NCI-H128 (cell line): ENCODE measurements around the gene TRDMT1.

ENCODE experiments used
- DNase-seq: peaks from one replicate; lab custom pipeline; 2025; ENCODE audit not compliant: unreplicated experiment; lab: John Stamatoyannopoulos, UW

Gene TRDMT1

GRCh38 chr10:17210361-17210760, 8.9 kb upstream of the TRDMT1 start:
- no peak for DNase-seq

- DNase-seq: no peak
Observed at GRCh38 chr10:17209881-17210280, 8.4 kb upstream of the TRDMT1 start.

- DNase-seq: no peak
Observed at GRCh38 chr10:17209302-17209701, 7.8 kb upstream of the TRDMT1 start.

GRCh38 chr10:17208476-17208875, 7.0 kb upstream of the TRDMT1 start:
- DNase-seq: no peak

- no peak for DNase-seq
Observed at GRCh38 chr10:17206210-17206709, 4.8 kb upstream of the TRDMT1 start.

- DNase-seq: no peak
Observed at GRCh38 chr10:17203416-17203815, 1.9 kb upstream of the TRDMT1 start.

- DNase-seq: no peak
Observed at GRCh38 chr10:17202999-17203398, 1.5 kb upstream of the TRDMT1 start.

GRCh38 chr10:17202506-17202905, 1.0 kb upstream of the TRDMT1 start:
- DNase-seq: no peak

- DNase-seq: no peak
Observed at GRCh38 chr10:17201794-17202116, 283 bp upstream of the TRDMT1 start.

GRCh38 chr10:17200001-17200911, 1.2 kb downstream of the TRDMT1 start:
- no peak for DNase-seq

- no peak for DNase-seq
Observed at GRCh38 chr10:17199351-17199804, 2.1 kb downstream of the TRDMT1 start.

GRCh38 chr10:17196573-17196972, 4.9 kb downstream of the TRDMT1 start:
- DNase-seq: no peak

- DNase-seq: no peak
Observed at GRCh38 chr10:17196045-17196444, 5.4 kb downstream of the TRDMT1 start.

- DNase-seq: no peak
Observed at GRCh38 chr10:17195083-17195482, 6.4 kb downstream of the TRDMT1 start.

GRCh38 chr10:17190602-17191001, 10.9 kb downstream of the TRDMT1 start:
- no peak for DNase-seq

- DNase-seq: no peak
Observed at GRCh38 chr10:17188644-17189172, 12.8 kb downstream of the TRDMT1 start.

GRCh38 chr10:17185873-17186272, 15.6 kb downstream of the TRDMT1 start:
- no peak for DNase-seq

- no peak for DNase-seq
Observed at GRCh38 chr10:17183110-17183509, 18.4 kb downstream of the TRDMT1 start.

- DNase-seq: peak; percentile 20
Observed at GRCh38 chr10:17181751-17182150, 19.7 kb downstream of the TRDMT1 start.

GRCh38 chr10:17181110-17181509, 20.4 kb downstream of the TRDMT1 start:
- DNase-seq: no peak

- no peak for DNase-seq
Observed at GRCh38 chr10:17179002-17179401, 22.5 kb downstream of the TRDMT1 start.

- DNase-seq: no peak
Observed at GRCh38 chr10:17178006-17178405, 23.5 kb downstream of the TRDMT1 start.
